LNCaP clone FGC (cell line): ENCODE measurements around the gene RPS27.

ENCODE experiments used
- DNase-seq: peaks from one replicate; pipeline ENCODE4 v3.0.0-alpha.2; 2011; ENCODE audit warnings: low read depth
- H3K4me3 ChIP-seq: 2 replicates; pipeline ENCODE4 v1.5.1; 2011; ENCODE audit warnings: mild to moderate bottlenecking, low read depth, low read length, control low read depth
- TF ChIP-seq, protein P1 (sequence below): IDR thresholded peaks from 2 replicates; pipeline ENCODE4 v1.5.1; 2012; ENCODE audit warnings: mild to moderate bottlenecking; ENCODE audit not compliant: control insufficient read depth, insufficient read depth; ENCODE audit errors: extremely low read depth

RPS27 gene

DNA sequence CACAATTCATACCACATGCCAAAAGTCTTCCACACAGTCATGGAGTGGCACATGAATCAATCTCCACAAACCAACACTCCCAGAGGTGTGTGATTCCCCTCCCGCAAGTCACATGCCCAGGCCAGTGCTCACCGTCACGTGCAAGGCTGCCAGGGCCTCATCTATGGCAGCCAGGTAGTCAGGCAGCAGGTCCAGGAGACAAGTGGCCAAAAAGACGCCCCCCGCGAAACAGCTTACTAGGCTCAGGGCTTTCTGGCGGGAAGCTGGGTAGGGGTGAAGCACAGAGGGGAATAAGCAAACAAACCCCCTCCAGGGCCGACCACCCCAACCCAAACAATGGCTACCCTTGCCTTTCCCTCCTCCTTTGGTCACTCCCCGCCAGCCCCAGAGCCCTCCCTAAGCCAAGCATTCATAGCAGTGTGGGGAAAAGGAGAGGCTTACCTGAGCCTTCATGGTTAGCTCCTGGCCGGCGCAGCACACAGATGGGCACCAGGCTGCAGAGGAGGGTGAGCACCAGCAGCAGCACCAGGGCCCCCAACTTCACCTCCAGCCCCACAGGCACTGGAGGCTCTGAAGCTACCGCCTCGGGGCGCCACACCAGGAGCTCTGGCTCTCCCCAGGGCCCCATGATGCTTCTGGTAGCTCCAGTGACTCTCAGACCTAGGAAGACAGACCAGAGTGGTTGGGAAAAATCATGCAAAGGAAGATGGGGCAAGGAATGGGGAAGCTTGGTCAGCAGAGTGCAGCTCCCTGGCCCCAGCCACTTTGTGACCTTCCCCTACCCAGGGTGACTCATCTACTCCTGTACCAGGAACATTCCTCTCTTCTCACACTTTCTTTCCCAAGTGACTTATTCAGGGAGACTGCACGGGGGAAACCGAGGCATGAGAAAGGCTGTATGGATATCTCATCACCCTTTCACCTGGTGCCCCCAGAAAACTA is 28.2 kb upstream of the RPS27 start:
- H3K4me3 ChIP-seq = peak overlapping the region; percentile 93
- DNase-seq = no peak
- TF ChIP-seq, protein P1, sequence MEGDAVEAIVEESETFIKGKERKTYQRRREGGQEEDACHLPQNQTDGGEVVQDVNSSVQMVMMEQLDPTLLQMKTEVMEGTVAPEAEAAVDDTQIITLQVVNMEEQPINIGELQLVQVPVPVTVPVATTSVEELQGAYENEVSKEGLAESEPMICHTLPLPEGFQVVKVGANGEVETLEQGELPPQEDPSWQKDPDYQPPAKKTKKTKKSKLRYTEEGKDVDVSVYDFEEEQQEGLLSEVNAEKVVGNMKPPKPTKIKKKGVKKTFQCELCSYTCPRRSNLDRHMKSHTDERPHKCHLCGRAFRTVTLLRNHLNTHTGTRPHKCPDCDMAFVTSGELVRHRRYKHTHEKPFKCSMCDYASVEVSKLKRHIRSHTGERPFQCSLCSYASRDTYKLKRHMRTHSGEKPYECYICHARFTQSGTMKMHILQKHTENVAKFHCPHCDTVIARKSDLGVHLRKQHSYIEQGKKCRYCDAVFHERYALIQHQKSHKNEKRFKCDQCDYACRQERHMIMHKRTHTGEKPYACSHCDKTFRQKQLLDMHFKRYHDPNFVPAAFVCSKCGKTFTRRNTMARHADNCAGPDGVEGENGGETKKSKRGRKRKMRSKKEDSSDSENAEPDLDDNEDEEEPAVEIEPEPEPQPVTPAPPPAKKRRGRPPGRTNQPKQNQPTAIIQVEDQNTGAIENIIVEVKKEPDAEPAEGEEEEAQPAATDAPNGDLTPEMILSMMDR = no peak

DNA sequence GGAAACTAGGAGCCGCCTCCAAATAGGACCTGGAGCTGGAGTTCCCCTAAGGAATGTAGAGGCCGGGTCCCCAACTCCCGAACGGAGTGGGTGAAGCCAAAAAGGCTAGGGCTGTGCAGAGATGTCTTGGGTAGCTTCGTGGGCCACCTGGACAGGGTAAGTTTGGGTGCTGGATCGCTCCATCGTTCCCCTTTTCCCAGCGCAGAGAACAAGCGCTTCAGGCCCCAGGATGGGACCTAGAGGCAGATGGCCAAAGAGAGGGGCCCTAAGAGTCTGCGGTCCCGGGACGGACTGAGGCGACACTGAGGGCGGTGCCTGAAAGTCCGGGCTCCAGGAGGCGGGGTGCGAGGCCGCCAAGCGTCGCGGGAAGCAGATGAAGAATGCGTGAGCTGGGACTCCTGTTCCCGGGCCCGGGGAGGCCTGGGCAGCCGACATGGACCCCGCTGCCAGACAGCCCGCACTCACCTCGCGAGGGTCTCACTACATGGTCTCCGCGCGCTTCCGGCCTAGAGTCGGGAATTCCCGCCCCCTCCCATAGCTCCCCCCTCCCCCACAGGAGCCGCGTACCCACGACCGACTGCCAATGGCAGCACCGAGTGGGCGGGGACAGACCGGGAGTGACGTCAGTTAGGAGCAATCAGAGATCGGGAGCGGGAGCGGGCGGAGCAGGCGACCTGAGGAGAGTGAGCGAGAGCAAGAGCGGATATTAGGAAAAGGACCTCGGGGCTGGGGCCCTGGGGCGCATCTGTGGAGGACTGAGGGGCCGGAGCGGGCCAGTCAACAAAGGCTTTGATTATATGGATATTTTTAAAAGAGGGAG is 27.3 kb upstream of the RPS27 start, which contains the start of gene SLC39A1:
SLC39A1 (minus strand) TSS at position 508 of the 820 bp plus-strand sequence. CDS start 822 bp downstream, outside the sequence.
- TF ChIP-seq, protein P1 = no peak
- H3K4me3 ChIP-seq = peak within 1 kb of the TSS; percentile 93
- peak; percentile 93 for DNase-seq

DNA sequence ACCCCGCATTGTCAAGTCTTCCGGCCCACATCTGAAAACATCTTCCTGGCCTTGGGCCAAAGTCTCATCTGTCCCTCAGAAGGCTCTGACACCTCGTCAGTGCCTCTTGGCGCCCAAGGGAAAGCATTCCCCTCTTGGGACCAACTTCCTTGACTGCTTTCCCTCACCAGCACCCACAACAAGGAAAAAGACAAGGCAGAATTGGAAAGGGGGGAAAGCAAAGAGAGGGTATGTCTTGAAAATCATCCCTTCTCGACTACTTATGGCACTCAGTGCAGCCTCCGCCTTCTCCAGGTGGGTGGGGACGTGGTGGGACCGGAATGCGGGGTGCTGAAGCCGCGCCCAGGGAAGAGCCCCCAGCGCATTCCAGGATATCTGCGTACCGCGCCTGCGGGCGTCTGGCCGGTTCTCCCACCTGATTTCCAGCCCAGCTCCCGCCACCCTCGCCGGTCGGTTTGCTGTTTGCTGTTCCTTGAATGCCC is 26.7 kb upstream of the RPS27 start:
- peak overlapping the region; percentile 93 for H3K4me3 ChIP-seq
- no peak for DNase-seq
- TF ChIP-seq, protein P1 = no peak

DNA sequence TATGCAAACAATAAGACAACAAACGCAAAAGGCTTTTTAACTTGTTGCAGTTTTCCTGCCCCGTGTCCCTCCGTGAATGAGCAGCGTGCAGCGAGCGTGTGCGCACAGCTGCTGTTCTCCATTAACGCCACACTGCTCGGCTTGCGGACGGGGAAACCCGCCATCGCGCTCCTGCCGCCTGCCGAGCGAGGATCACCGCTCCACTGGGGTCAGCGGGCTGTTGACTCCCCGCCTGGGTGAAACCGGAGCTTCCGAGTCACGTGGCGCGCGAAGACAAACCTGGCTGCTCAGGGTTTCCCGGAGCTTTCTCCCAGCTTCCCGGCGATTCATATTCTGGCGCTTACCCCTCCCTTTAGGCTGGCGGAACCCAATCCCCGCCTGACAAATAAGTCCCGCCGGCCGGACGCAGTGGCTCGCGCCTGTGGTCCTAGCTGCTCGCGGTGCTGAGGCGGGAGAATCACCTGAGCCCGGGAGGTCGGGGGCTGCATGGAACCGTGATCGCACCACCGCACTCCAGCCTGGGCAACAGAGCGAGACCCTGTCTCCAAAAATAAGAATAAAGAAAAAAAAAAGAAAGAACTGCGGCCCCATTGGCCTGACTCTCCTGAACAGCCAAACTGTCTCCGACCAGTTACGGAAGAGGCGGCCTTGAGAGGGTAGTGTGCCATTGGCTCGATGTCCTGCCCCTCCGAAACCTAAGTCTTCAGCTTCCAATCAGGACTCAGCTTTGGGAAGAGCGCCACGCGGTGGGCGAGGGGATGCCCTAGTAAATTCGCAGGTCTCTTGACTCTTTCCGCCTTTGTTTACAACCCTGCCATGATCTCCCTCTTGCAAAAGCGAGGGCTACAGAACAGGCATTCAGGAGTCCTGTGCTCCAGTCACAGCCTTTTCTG is 23.2 kb upstream of the RPS27 start, which contains the start of gene CREB3L4:
CREB3L4 (plus strand) TSS at position 796 of the 893 bp plus-strand sequence. CDS start 624 bp downstream, outside the sequence.
- TF ChIP-seq, protein P1 = peak; percentile 50
- H3K4me3 ChIP-seq = peak within 1 kb of the TSS; percentile 97

DNA sequence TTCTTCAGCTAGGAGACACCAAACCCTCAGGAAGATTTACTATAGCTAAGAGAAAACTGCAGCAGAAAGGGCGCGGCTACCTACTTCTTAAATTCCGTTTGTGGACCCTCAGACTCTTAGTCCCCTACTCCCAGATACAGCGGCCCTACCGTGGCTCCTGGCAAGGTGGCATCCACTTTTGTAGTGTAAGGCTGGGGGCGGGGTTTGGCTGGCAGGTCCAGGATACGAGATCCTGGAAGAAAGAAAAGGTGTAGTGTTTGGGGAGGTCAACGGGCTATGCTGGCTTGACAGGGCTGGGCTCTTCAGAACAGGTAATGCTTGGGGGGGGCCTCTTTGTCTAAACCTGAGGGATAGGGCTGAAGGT is 22.6 kb upstream of the RPS27 start:
- DNase-seq = no peak
- peak overlapping the region; percentile 97 for H3K4me3 ChIP-seq
- TF ChIP-seq, protein P1 = no peak

More for the DNA sequence above, 23.2 kb upstream of the RPS27 start, which contains the start of gene CREB3L4:
- DNase-seq = peak; percentile 98

DNA sequence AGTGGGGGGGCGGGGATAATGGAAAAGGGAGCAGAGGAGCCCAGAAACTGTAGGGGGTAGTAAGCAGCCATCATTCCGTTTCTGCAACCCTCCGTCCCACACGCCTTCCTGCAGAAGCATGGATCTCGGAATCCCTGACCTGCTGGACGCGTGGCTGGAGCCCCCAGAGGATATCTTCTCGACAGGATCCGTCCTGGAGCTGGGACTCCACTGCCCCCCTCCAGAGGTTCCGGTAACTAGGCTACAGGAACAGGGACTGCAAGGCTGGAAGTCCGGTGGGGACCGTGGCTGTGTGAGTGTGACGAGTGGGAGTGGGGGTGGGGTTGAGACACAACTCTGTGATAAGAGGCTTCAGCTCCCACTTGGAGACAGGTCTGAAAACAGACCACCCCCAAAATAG is 22.2 kb upstream of the RPS27 start:
- H3K4me3 ChIP-seq = peak overlapping the region; percentile 97
- TF ChIP-seq, protein P1 = no peak
- DNase-seq = no peak
